CD4-positive, alpha-beta T cell treated with Interleukin-6 at 100 ng/mL for 8 hours (primary cell): ENCODE results near the gene IL25.
"Not testable (repeated sequence)": the region's sequence is repeated elsewhere in the genome, so short reads cannot be mapped to it uniquely, and the experiment has no call there.

Experiments used
- DNase-seq: peaks from one replicate; pipeline ENCODE4 v3.0.0-alpha.2; 2020; ENCODE audit warnings: mixed read lengths, low spot score

Gene IL25

GRCh38 chr14:23388996-23389395 is 16.4 kb downstream of the IL25 start:
- DNase-seq, result no peak

GRCh38 chr14:23389396-23389795 is 16.8 kb downstream of the IL25 start:
- DNase-seq, result no peak

- not testable (repeated sequence) for DNase-seq
These were observed 17.3 kb downstream of the IL25 start for GRCh38 chr14:23389871-23390270.

GRCh38 chr14:23392613-23393012 is 20.0 kb downstream of the IL25 start:
- DNase-seq, result no peak

GRCh38 chr14:23396126-23396525 is 23.5 kb downstream of the IL25 start:
- no peak for DNase-seq

GRCh38 chr14:23396781-23397407 is 24.3 kb downstream of the IL25 start:
- no peak for DNase-seq

GRCh38 chr14:23398348-23398747 is 25.7 kb downstream of the IL25 start:
- no peak for DNase-seq

- no peak for DNase-seq
These were observed 26.5 kb downstream of the IL25 start for GRCh38 chr14:23399136-23399535.

- DNase-seq, result no peak
These were observed 27.0 kb downstream of the IL25 start for GRCh38 chr14:23399591-23399990.

- DNase-seq, result not testable (repeated sequence)
These were observed 28.0 kb downstream of the IL25 start for GRCh38 chr14:23400496-23401149.

- DNase-seq, result no peak
These were observed 28.7 kb downstream of the IL25 start for GRCh38 chr14:23401291-23401690.

GRCh38 chr14:23402296-23403138 is 29.9 kb downstream of the IL25 start:
- DNase-seq, result no peak

GRCh38 chr14:23403139-23403438 is 30.5 kb downstream of the IL25 start:
- DNase-seq, result no peak

- no peak for DNase-seq
These were observed 31.3 kb downstream of the IL25 start for GRCh38 chr14:23403908-23404307.

- DNase-seq, result no peak
These were observed 31.8 kb downstream of the IL25 start for GRCh38 chr14:23404331-23404900.

- no peak for DNase-seq
These were observed 32.5 kb downstream of the IL25 start for GRCh38 chr14:23405096-23405495.

- DNase-seq, result no peak
These were observed 33.0 kb downstream of the IL25 start for GRCh38 chr14:23405516-23406025.

- no peak for DNase-seq
These were observed 33.6 kb downstream of the IL25 start for GRCh38 chr14:23406244-23406643.

GRCh38 chr14:23406725-23407355 is 34.2 kb downstream of the IL25 start:
- DNase-seq, result no peak

GRCh38 chr14:23407516-23408306 is 35.1 kb downstream of the IL25 start, which contains the start of gene MYH6:
MYH6 (minus strand) TSS chr14:23408273; CDS start chr14:23407223, 1,050 bp downstream.
- no peak for DNase-seq

- no peak for DNase-seq
These were observed 35.7 kb downstream of the IL25 start for GRCh38 chr14:23408307-23408630.
